ENCODE measurements around the gene TNFSF4.
A peak's percentile ranks its signal among the peaks of the same experiment; 100 is the strongest.

Gene TNFSF4

GRCh38 chr1:173206816-173207568 is at the start of gene TNFSF4:
Gene TNFSF4, minus strand, starts transcription at chr1:173207331. Its CDS starts 155 bp downstream, at chr1:173207176.
- Histone ChIP-seq H3K27ac (ENCODE audit: low read length) (peak within 1 kb of the TSS; percentile 98), H2AFZ (ENCODE audit: low read depth, low read length) (peak within 1 kb of the TSS; percentile 59), H4K20me1 (ENCODE audit: insufficient read depth, low read length) (no peaks in the 10 kb centered on the region), H3K9ac (ENCODE audit: low read depth, low read length) (peak within 1 kb of the TSS; percentile 67), H3K36me3 (ENCODE audit: insufficient read depth, low read length) (no peaks in the 10 kb centered on the region), H3K9me3 (ENCODE audit: insufficient read depth, low read length, severe bottlenecking) (no peaks in the 10 kb centered on the region), H3K4me1 (ENCODE audit: insufficient read depth, low read length) (peaks cover 72% of the 10 kb centered on the region), H3K4me3 (ENCODE audit: low read depth in 1 of 2, low read length in 2 of 2) (peak within 1 kb of the TSS in 1 of 2 experiments; percentile 59; a peak in 2 of 4 replicates), H3K27me3 (ENCODE audit: insufficient read depth, low read length, poor library complexity) (no peaks in the 10 kb centered on the region), H3K4me2 (ENCODE audit: insufficient read depth, low read length) (peak within 1 kb of the TSS; percentile 77), H3K79me2 (ENCODE audit: insufficient read depth, low read length) (peaks cover 29% of the 10 kb centered on the region)
- ATAC-seq (ENCODE audit: insufficient read depth, low read depth) (peak; percentile 67), DNase-seq (peak; percentile 77)
- TF ChIP-seq CTCF (IDR thresholded peaks at IDR 0.05; ENCODE audit: borderline replicate concordance, extremely low read depth, low read length, poor library complexity, severe bottlenecking): peak; percentile 57
- TF ChIP-seq EZH2 (IDR thresholded peaks at IDR 0.05; ENCODE audit: borderline replicate concordance, low read depth, low read length, severe bottlenecking): no peak

GRCh38 chr1:173255214-173255813 is 48.2 kb upstream of the TNFSF4 start:
- Histone ChIP-seq H3K27ac (ENCODE audit: low read length) (no peak overlapping the region), H3K27me3 (ENCODE audit: insufficient read depth, low read length, poor library complexity) (no peaks in the 10 kb centered on the region), H3K4me1 (ENCODE audit: insufficient read depth, low read length) (no peaks in the 10 kb centered on the region), H3K9ac (ENCODE audit: low read depth, low read length) (no peak overlapping the region), H2AFZ (ENCODE audit: low read depth, low read length) (no peak overlapping the region), H3K4me2 (ENCODE audit: insufficient read depth, low read length) (no peak overlapping the region), H3K4me3 (ENCODE audit: low read depth in 1 of 2, low read length in 2 of 2) (no peak overlapping the region), H3K36me3 (ENCODE audit: insufficient read depth, low read length) (no peaks in the 10 kb centered on the region), H4K20me1 (ENCODE audit: insufficient read depth, low read length) (no peaks in the 10 kb centered on the region), H3K9me3 (ENCODE audit: insufficient read depth, low read length, severe bottlenecking) (peaks cover 4% of the 10 kb centered on the region), H3K79me2 (ENCODE audit: insufficient read depth, low read length) (no peaks in the 10 kb centered on the region)
- TF ChIP-seq CTCF (IDR thresholded peaks at IDR 0.05; ENCODE audit: borderline replicate concordance, extremely low read depth, low read length, poor library complexity, severe bottlenecking) (peak; percentile 70), EZH2 (IDR thresholded peaks at IDR 0.05; ENCODE audit: borderline replicate concordance, low read depth, low read length, severe bottlenecking) (no peak)
- ATAC-seq (ENCODE audit: insufficient read depth, low read depth) (peak; percentile 35; the same call in 2 of the 3 replicates), DNase-seq (peak; percentile 15)

- no peaks in the 10 kb centered on the region for H3K79me2 ChIP-seq (ENCODE audit: insufficient read depth, low read length)
- no peak for ATAC-seq (ENCODE audit: insufficient read depth, low read depth)
Measured at GRCh38 chr1:173253046-173253445, 45.9 kb upstream of the TNFSF4 start.

More at GRCh38 chr1:173253046-173253445, 45.9 kb upstream of the TNFSF4 start:
- H3K9ac ChIP-seq (ENCODE audit: low read depth, low read length): no peak overlapping the region
- no peak for DNase-seq
- no peaks in the 10 kb centered on the region for H3K9me3 ChIP-seq (ENCODE audit: insufficient read depth, low read length, severe bottlenecking)
- H3K36me3 ChIP-seq (ENCODE audit: insufficient read depth, low read length): no peaks in the 10 kb centered on the region
- no peak overlapping the region for H3K27ac ChIP-seq (ENCODE audit: low read length)
- H4K20me1 ChIP-seq (ENCODE audit: insufficient read depth, low read length): no peaks in the 10 kb centered on the region
- no peak overlapping the region for H3K4me3 ChIP-seq (ENCODE audit: low read depth in 1 of 2, low read length in 2 of 2)
- TF ChIP-seq EZH2 (IDR thresholded peaks at IDR 0.05; ENCODE audit: borderline replicate concordance, low read depth, low read length, severe bottlenecking) (no peak), CTCF (IDR thresholded peaks at IDR 0.05; ENCODE audit: borderline replicate concordance, extremely low read depth, low read length, poor library complexity, severe bottlenecking) (no peak)
- H2AFZ ChIP-seq (ENCODE audit: low read depth, low read length): no peak overlapping the region
- H3K4me1 ChIP-seq (ENCODE audit: insufficient read depth, low read length): no peaks in the 10 kb centered on the region
- no peak overlapping the region for H3K4me2 ChIP-seq (ENCODE audit: insufficient read depth, low read length)
- no peaks in the 10 kb centered on the region for H3K27me3 ChIP-seq (ENCODE audit: insufficient read depth, low read length, poor library complexity)

Data from DND-41 (cell line).